Endothelial cell of umbilical vein (primary cell): Measurements from ENCODE around the gene OLFM1. TPM values are rescaled to one million over a fixed set of nuclear protein-coding genes. Genes with fewer than 3 reads are reported as not detected.

Source experiments
- BruUV-seq: library from RNA; stranded (reverse); fragments of 400-500 nt; replicated peaks from 2 replicates; lab custom pipeline; 2021; lab: Mats Ljungman, UMichigan
- CTCF ChIA-PET: fragments of 300-600, 350-600 bp; sonication (Branson Sonifier 250); formaldehyde crosslinking; loops from one replicate; lab custom pipeline; 2021; ENCODE audit warnings: antibody characterized with exemption, inconsistent platforms; lab: Charles Lee
- POLR2A ChIA-PET: fragments of 300-600, 350-600 bp; sonication (Branson Sonifier 250); formaldehyde crosslinking; loops from one replicate; lab custom pipeline; 2021; ENCODE audit warnings: antibody characterized with exemption, inconsistent platforms; lab: Charles Lee
- DNase-seq: peaks from one replicate; pipeline ENCODE4 v3.0.0-alpha.2; 2011; ENCODE audit warnings: low read depth, low spot score
- FAIRE-seq: peaks from 2 replicates; lab custom pipeline; 2011; peaks lifted over from hg19 to GRCh38; lab: Jason Lieb, UNC
- H2AFZ ChIP-seq: 2 replicates; pipeline ENCODE4 v1.6.0; 2012; ENCODE audit warnings: low read depth, low read length, control low read depth, inconsistent platforms
- H3K27ac ChIP-seq: 2 replicates; pipeline ENCODE4 v1.5.1; 2011; ENCODE audit warnings: low read depth, mild to moderate bottlenecking, control low read depth, low read length, moderate library complexity; ENCODE audit not compliant: insufficient read depth
- H3K27me3 ChIP-seq, 2 experiments: 2 replicates each; pipeline versions ENCODE4 v1.6.0 to v1.6.1; 2011; ENCODE audit warnings: low read length in 2 of 2, mixed read lengths in 1 of 2; ENCODE audit not compliant: control insufficient read depth in 2 of 2, insufficient read depth in 2 of 2
- H3K36me3 ChIP-seq, 2 experiments: 2 replicates in 1 of 2; 3 replicates in 1 of 2; pipeline ENCODE4 v1.5.1; 2011; ENCODE audit warnings: low read length in 2 of 2, mild to moderate bottlenecking in 1 of 2, moderate library complexity in 1 of 2; ENCODE audit not compliant: control insufficient read depth in 2 of 2, insufficient read depth in 2 of 2; ENCODE audit errors: extremely low read depth in 1 of 2
- H3K4me1 ChIP-seq: 3 replicates; pipeline ENCODE4 v1.5.1; 2011; ENCODE audit warnings: mild to moderate bottlenecking, low read length; ENCODE audit not compliant: control insufficient read depth, insufficient read depth; ENCODE audit errors: extremely low read depth
- H3K4me2 ChIP-seq: 2 replicates; pipeline ENCODE4 v1.6.1; 2011; ENCODE audit warnings: low read length, control low read depth, mixed read lengths; ENCODE audit not compliant: insufficient read depth
- H3K4me3 ChIP-seq, 3 experiments: fragments of 200-600 bp in 1 of 3; sonication (generic), shearing (Covaris generic) in 1 of 3; replicated peaks in 1 of 3; 2 replicates each; pipeline ENCODE4 v1.5.1; 2011 to 2016; ENCODE audit warnings: control low read depth in 3 of 3, low read length in 3 of 3, mild to moderate bottlenecking in 2 of 3, inconsistent platforms in 1 of 3, low read depth in 1 of 3, moderate library complexity in 1 of 3; ENCODE audit not compliant: insufficient read depth in 1 of 3
- H3K79me2 ChIP-seq: 2 replicates; pipeline ENCODE4 v1.6.0; 2012; ENCODE audit warnings: low read length, inconsistent platforms; ENCODE audit not compliant: control insufficient read depth, insufficient read depth
- H3K9ac ChIP-seq: replicated peaks from 2 replicates; pipeline ENCODE3; 2011; ENCODE audit warnings: low read length, control low read depth; ENCODE audit not compliant: insufficient read depth; ENCODE audit errors: extremely low read depth
- H3K9me1 ChIP-seq: replicated peaks from 3 replicates; pipeline ENCODE4 v1.6.0; 2011; ENCODE audit warnings: mild to moderate bottlenecking, low read length; ENCODE audit not compliant: control insufficient read depth, insufficient read depth; ENCODE audit errors: extremely low read depth
- H3K9me3 ChIP-seq: replicated peaks from 2 replicates; pipeline ENCODE4 v1.5.1; 2012; ENCODE audit warnings: low read length, inconsistent platforms; ENCODE audit not compliant: control insufficient read depth, insufficient read depth
- H4K20me1 ChIP-seq: replicated peaks from 2 replicates; pipeline ENCODE3; 2011; ENCODE audit warnings: mild to moderate bottlenecking, low read length; ENCODE audit not compliant: control insufficient read depth, insufficient read depth; ENCODE audit errors: extremely low read depth
- CTCF ChIP-seq, 2 donors: IDR thresholded peaks; 1 replicate in 1 of 2; 2 replicates in 1 of 2; pipeline ENCODE4 v1.5.1; 2011; ENCODE audit warnings: low read length in 2 of 2, mild to moderate bottlenecking in 2 of 2, moderate library complexity in 2 of 2, control low read depth in 1 of 2, inconsistent platforms in 1 of 2, low read depth in 1 of 2; ENCODE audit not compliant: insufficient read depth in 1 of 2; ENCODE audit errors: extremely low read depth in 1 of 2
- EZH2 ChIP-seq: IDR thresholded peaks from 2 replicates; pipeline ENCODE4 v1.6.1; 2012; ENCODE audit warnings: borderline replicate concordance, low read depth, mild to moderate bottlenecking, moderate library complexity, low read length, inconsistent platforms; ENCODE audit not compliant: severe bottlenecking
- FOS ChIP-seq: IDR thresholded peaks from 2 replicates; pipeline ENCODE4 v1.6.1; 2011; ENCODE audit warnings: mild to moderate bottlenecking, low read length, moderate library complexity, borderline replicate concordance; ENCODE audit not compliant: insufficient read depth
- GATA2 ChIP-seq: IDR thresholded peaks from 2 replicates; pipeline ENCODE4 v1.7.0; 2011; ENCODE audit warnings: low read depth, mild to moderate bottlenecking, moderate library complexity, mixed read lengths, low read length; ENCODE audit not compliant: insufficient read length, insufficient read depth
- JUN ChIP-seq: IDR thresholded peaks from 2 replicates; pipeline ENCODE4 v1.6.1; 2011; ENCODE audit warnings: borderline replicate concordance, low read depth; ENCODE audit not compliant: insufficient read length, insufficient read depth
- MAX ChIP-seq: IDR thresholded peaks from 2 replicates; pipeline ENCODE4 v1.6.1; 2011; ENCODE audit not compliant: insufficient read depth, insufficient read length
- MYC ChIP-seq: IDR thresholded peaks from one replicate; pipeline ENCODE4 v1.6.1; 2011; ENCODE audit warnings: mild to moderate bottlenecking, low read depth, low read length
- POLR2A ChIP-seq: IDR thresholded peaks from 2 replicates; pipeline ENCODE4 v1.6.1; 2012; ENCODE audit warnings: low read depth, mild to moderate bottlenecking, control low read depth, low read length
- POLR2AphosphoS5 ChIP-seq: IDR thresholded peaks from 2 replicates; pipeline ENCODE4 v1.6.1; 2012; ENCODE audit warnings: low read depth, mild to moderate bottlenecking, control low read depth, low read length, moderate library complexity; ENCODE audit not compliant: insufficient read depth
- dilution Hi-C: fragments of 300-500 bp; cut with MboI; formaldehyde crosslinking; loops from one replicate; pipeline ENCODE4 v1.15.0; 2019; ENCODE audit warnings: low sequenced_read_pairs; ENCODE audit not compliant: extremely low pct_ligation_motif_present
- intact Hi-C: fragments of 100-400 bp; cut with micrococcal nuclease; formaldehyde crosslinking; loops from one replicate; pipeline ENCODE4 v1.10.0; 2022
- polyA plus RNA-seq, 4 experiments: library from polyadenylated mRNA; depleted of rRNA in 3 of 4; stranded (reverse) in 3 of 4; unstranded in 1 of 4; fragments of >200 nt; gene quantifications; 2 replicates each; pipeline versions ENCODE4 v1.2.1 to v1.2.3, GENCODE V29; 2011 to 2012; ENCODE audit warnings: missing spikeins in 1 of 4
- total RNA-seq: library from RNA; stranded (reverse); gene quantifications from 2 replicates; pipeline ENCODE4 v1.2.3, GENCODE V29; 2021

Gene OLFM1
- total and polyA plus RNA-seq, 2 donors (not counting 3 experiments of a cell fraction or from before 2014, with no cell fraction given), result 0.07 to 0.95 TPM

- FAIRE-seq (no peak), DNase-seq (no peak)
- intact Hi-C loops, result no loop called here
- H3K79me2 ChIP-seq, result no peaks in the 10 kb centered on the region
- BruUV-seq, result no TSS peak
- H3K36me3 ChIP-seq, result no peaks in the 10 kb centered on the region
- H3K4me1 ChIP-seq, result no peaks in the 10 kb centered on the region
- H3K27me3 ChIP-seq, result no peaks in the 10 kb centered on the region
- no peaks in the 10 kb centered on the region for H4K20me1 ChIP-seq
- no peak overlapping the region for H2AFZ ChIP-seq
- no peak overlapping the region for H3K4me2 ChIP-seq
- ChIA-PET POLR2A (no interaction called here), CTCF (no interaction called here)
- TF ChIP-seq FOS (no peak), POLR2AphosphoS5 (no peak), CTCF (IDR thresholded peaks at IDR 0.05; ENCODE audit: extremely low read depth in 1 of 2, insufficient read depth in 1 of 2, low read depth in 1 of 2, low read length in 2 of 2) (no peak), MAX (no peak), JUN (no peak), GATA2 (no peak), POLR2A (no peak), EZH2 (no peak), MYC (no peak)
- H3K9me1 ChIP-seq, result no peaks in the 10 kb centered on the region
- dilution Hi-C loops, result no loop called here
- no peak overlapping the region for H3K9ac ChIP-seq
- H3K9me3 ChIP-seq, result no peaks in the 10 kb centered on the region
- H3K27ac ChIP-seq, result no peak overlapping the region
- no peak overlapping the region for H3K4me3 ChIP-seq
Observed at GRCh38 chr9:135106551-135107270, 19.2 kb downstream of the OLFM1 start.
